Raji (cell line): Measurements from ENCODE around the gene ZSWIM5.

Experiments
- POLR2A ChIP-seq: IDR thresholded peaks from 2 replicates; pipeline ENCODE4 v1.6.1; 2011; ENCODE audit warnings: low read depth, low read length, control low read depth; ENCODE audit not compliant: insufficient read depth

Gene ZSWIM5

DNA sequence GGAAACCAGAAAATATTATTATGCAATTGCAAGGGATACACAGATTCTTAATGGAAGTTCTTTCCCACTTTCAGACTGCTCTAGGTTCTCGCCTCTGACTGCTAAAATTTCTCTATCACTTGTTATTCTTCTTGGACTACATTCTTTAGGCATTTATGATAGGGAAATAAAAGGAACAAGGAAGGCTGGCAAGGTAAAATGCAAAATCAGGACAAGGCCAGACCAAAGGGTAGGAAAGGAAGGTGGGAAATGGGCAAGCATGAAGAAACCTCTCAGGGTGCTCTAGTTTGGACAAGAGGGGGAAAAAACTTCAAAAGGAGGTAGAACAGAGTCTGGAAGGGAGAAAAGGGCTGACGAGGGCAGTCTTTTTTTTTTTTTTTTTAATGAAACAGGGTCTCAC lies 168.2 kb downstream of the ZSWIM5 start:
- TF ChIP-seq POLR2A: no peak

DNA sequence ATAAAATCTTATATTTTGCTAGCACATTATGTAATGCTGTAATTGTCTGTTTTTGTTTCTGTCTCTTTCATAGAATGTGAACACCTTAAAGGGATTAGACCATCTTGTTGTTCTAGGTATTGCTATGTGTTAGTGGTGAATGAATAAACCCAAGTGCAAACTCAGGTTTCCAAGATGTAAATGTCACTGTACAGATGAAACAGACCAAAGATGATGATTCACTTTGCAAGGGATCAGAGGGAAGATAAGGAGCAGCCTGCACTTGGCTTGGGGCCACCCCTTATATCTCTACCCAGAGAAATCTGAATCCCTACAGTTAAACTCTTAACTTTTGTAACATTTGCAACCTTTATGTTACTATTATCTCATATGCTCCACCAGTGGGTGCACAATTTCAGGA lies 168.9 kb downstream of the ZSWIM5 start:
- no peak for TF ChIP-seq POLR2A

DNA sequence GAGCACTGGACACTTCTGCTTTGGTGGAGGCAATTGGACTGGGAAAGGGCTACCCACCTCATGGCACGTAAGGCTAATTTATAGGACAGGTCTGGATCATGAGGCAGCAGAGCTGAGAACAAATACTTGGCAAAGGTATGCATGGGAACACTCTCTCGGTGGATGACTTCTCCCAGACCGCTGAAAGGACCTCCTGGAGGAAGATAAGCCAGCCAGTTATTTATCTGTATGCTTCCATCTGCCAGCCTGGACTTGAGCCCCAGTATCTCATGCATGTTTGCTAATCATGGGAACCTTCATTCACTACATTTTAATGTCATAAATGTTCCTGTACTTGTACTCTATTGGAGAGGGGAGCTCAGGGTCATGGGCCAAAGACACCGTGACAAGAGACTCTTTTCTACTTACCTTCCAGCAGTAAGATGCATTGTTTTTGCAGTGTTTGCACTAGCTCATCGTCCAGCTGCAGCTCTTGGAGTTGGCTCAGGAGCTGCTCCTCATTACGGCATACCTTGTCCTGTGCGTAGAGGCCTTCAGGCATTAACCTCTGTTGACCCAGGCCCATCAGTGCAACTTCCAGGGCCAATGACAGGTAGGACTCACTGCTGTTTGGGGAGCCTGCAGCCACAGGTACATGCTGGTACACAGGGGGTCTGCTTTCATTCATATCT lies 170.6 kb downstream of the ZSWIM5 start:
- no peak for TF ChIP-seq POLR2A

DNA sequence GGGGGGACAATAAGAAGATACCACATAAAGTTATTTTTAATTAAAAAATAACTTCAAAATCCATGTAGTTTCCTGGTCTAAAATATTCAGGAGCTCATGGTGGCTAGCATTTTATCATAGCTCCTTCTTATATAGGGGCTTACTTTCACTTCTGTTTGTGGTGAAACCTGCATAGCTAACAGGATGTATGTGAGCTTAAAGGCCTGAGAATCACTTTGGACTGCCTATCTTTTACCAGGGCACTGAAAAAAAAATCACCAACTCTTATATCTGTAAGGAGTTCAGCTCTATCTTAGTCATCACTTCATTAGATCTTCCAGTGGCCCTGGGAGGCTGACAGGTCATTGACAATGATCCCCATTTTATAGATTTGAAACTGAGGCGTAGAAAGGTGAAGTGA lies 173.0 kb downstream of the ZSWIM5 start:
- no peak for TF ChIP-seq POLR2A

DNA sequence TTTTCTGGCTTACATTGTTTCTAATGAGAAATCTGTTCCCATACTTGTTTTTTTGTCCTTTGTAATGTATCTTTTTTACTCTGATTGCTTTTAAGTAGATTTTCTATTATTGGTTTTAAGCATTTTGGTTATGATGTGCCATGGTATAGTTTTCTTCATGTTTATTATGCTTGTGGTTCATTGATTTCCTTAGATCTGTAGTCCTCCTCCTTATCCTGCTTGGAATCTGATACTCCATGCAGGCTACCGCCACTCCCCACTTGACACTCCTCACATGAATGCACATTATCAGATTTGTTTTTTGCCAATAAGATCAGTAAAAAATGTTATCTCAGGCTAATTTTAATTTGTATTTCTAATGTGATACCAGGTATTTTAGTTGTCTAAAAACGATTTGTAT lies 173.6 kb downstream of the ZSWIM5 start:
- no peak for TF ChIP-seq POLR2A

DNA sequence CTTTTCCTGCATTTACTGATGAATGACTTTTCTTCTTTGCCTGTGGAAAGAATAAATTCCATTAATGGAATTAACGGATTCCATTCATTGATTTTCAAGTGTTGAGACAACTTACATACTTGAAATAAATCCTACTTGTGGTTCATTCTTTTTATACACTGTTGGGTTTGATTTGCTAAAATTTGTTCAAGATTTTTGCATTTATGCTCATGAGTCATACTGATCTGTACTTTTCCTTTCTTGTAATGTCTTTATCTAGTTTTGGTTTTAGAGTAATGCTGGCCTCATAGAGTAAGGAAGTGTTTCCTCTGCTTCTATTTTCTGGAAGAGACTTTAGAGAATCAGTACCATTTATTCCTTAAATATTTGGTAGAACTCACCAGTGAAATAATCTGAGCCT lies 180.0 kb downstream of the ZSWIM5 start:
- TF ChIP-seq POLR2A: no peak

DNA sequence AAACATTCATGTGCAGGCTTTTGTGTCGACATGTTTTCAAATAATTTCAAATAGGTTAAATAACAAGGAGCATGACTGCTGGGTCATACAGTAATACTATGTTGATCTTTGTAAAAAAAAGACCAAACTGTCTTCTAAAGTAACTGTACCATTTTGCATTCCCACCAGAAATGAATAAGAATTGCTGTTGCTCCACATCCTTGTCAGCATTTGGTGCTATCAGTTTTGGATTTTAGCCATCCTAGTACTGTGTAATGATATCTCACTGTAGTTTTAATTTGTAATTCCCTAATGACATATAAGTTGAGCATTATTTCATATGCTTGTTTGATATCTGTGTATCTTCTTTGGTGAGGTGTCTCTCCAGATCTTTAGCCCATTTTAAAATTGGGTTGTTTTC lies 182.7 kb downstream of the ZSWIM5 start:
- no peak for TF ChIP-seq POLR2A

DNA sequence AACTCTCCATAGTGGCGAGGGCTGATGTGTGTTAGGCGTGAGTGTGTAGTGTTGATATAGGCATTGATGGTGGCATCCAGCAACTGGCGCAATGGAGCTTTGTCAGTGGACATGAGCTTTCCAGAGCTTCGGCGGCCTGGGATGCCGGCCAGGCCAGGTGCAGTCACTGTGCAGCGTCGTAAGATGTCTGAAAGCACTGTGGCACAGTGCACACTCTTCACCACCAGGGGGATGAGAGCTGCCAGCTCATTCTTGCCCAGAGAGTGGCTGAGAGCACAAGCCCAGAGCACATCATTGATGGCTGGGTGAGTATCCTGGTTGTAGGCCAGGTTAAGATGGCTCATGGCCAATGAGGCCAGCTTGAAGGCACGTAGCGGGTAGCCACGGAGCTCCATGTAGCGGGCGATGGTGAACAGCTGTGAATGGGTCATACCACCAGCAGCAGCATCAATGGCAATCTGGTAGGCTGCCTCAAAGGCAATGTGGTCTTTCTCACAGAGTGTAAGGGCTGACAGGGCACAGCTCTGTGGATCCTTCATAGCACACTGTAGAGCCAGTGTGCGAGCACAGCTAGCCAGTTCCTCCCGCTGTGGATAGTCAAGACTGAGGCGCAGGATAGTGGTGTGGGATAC lies 187.7 kb downstream of the ZSWIM5 start:
- no peak for TF ChIP-seq POLR2A

DNA sequence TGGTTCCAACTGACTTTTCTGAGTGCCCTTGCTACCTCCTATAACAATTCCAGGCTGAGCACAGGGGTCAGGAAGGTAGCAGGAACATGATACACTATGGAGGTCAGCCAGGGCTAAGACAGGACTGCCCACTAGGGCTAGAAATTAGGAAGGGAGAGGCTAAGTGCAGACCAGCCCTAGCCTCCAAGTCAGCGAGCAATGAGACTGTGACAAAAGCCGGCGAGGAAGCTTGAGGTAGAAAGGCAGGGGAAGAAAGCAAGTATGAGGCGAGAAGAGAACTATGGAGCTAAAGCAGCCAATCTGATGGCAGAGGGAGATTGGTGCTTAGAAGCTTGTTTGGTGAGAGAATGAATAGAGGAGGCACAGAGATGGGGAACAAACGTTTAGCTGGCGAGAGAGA lies 189.6 kb downstream of the ZSWIM5 start:
- no peak for TF ChIP-seq POLR2A

DNA sequence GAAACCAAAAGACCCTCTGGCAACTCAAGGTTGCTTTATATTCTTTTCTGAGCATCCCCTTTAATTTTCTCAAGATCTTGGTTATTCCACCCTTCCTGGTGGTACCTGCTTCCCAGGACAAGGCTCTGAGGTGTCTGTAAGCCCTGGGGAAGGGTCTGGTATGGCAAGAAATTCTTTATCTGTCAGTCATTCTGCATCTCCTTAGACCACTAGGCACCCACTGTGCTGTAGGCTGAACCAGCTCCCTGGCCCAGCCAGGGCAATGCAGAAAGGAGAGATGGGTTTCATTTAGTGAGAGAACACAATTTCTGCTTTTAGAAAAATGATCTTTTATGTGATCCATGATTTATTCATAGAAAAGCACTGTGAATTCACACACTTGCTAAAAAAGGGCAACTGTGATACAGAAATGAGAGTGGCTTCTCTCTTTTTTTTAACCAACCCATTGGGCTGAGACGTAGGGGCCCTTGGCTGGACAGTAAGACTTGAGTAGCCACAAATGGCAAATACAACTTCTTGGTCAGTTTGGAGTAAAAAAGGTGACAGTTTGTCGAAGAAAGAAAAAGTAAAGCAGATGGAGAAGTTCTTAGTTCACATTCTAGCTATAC lies 190.2 kb downstream of the ZSWIM5 start:
- no peak for TF ChIP-seq POLR2A

DNA sequence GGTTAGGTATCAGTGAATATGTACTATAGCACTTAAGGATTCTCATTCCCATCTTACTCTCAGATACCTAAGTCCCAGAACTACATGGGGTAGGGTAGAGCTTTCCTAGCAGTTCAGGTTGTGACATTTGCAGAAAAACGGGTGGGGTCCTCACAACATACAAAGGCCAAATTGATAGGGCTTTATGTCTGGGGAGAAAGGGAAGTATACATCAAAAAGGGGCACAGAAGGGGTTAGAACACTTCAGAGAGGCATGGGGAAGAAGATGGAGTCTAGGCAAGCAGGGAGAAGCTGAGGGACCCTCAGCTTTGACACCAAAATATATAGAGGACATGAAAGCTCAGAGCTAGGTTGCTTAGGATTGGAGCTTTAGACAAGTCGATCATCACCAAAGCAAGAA lies 190.7 kb downstream of the ZSWIM5 start:
- no peak for TF ChIP-seq POLR2A

DNA sequence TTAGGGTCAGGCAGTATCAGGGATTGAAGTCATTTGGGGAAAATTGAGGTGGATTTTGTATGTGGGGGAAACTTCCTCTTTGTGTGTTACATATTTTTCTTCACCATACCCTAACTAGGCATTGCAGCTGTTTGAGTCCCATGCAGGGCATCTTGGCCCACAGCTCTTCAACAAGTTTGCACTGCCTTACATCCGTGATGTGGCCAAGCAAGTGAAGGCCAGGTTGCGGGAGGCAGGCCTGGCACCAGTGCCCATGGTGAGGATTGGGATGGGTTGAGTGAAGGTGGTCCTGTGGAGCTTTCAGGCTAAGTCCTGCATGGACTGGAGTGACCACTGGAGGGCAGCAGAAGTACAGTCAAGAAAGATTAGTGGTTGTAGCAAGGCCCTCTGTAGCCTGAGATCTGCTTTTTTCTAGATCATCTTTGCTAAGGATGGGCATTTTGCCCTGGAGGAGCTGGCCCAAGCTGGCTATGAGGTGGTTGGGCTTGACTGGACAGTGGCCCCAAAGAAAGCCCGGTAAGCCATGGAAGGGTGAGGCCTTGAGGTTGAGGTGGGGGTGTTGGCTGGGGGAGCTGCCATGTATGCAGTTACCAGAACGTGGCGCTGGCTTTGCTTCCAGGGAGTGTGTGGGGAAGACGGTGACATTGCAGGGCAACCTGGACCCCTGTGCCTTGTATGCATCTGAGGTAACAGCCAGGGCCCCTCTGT lies 191.9 kb downstream of the ZSWIM5 start:
- TF ChIP-seq POLR2A: no peak

DNA sequence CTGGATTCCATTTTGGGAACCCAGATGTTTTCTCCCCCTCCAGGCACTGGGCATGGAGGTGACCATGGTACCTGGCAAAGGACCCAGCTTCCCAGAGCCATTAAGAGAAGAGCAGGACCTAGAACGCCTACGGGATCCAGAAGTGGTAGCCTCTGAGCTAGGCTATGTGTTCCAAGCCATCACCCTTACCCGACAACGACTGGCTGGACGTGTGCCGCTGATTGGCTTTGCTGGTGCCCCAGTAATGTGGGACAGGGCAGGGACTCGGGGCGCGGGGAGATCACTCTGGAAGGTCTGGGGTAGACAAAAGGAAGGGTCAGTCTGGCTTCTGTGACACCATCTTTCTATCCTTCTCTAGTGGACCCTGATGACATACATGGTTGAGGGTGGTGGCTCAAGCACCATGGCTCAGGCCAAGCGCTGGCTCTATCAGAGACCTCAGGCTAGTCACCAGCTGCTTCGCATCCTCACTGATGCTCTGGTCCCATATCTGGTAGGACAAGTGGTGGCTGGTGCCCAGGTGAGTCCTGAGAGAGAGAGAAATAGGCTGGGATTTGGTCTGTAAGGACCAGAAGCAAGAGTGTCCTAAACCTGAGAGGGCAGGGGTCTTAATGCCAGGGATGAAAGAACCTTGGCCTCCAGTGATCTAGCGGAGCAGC lies 192.7 kb downstream of the ZSWIM5 start:
- no peak for TF ChIP-seq POLR2A

DNA sequence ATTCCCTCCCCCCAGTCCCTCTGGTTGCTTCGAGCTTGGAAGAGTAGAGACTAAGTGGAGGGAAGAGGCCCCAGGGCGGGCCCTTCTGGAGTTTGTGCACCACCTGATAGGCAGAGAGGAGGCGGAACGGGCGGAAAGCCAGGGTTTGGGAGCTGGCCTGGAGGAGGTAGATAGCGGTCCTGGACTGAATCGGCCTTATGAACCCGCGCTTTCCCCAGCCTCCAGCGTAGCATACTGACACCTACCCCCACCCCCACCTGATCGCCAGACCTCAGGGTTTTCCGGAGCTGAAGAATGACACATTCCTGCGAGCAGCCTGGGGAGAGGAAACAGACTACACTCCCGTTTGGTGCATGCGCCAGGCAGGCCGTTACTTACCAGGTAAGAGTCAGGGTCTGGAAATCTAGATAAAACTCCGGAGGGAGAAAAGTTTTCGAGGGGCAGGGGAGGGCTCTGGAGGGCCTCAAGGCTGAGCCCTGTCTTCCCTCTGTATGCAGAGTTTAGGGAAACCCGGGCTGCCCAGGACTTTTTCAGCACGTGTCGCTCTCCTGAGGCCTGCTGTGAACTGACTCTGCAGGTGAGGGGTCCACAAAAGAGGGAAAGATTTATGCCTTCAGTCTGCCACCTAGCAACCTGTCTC lies 193.6 kb downstream of the ZSWIM5 start:
- no peak for TF ChIP-seq POLR2A
